SK-N-SH treated with all-trans-retinoic acid at 6 μM for 48 hours (cell line): ENCODE data around the gene DENND4B.

Source experiments
- ATAC-seq: fragments of 200-7000 bp; cut with Tn5 transposase; 3 replicates; pipeline ENCODE4 v1.9.1; 2020; ENCODE audit warnings: mild to moderate bottlenecking, moderate library complexity
- BACH2 ChIP-seq: fragments of 250-450 bp; sonication (Bioruptor Pico); IDR thresholded peaks from 2 replicates; pipeline ENCODE4 v1.9.0; 2021; ENCODE audit warnings: mild to moderate bottlenecking, borderline replicate concordance
- CREB5 ChIP-seq: fragments of 250-450 bp; sonication (Bioruptor Pico); IDR thresholded peaks from 2 replicates; pipeline ENCODE4 v1.5.1; 2020; ENCODE audit warnings: low read depth, mild to moderate bottlenecking, moderate library complexity
- CSDC2 ChIP-seq: fragments of 250-450 bp; sonication (Bioruptor Pico); IDR thresholded peaks from 2 replicates; pipeline ENCODE4 v1.5.0; 2020; ENCODE audit warnings: mild to moderate bottlenecking, moderate library complexity
- CSRNP3 ChIP-seq: fragments of 250-450 bp; sonication (Bioruptor Pico); IDR thresholded peaks from 2 replicates; pipeline ENCODE4 v1.5.1; 2021; ENCODE audit warnings: mild to moderate bottlenecking, moderate library complexity
- ESRRG ChIP-seq: fragments of 250-450 bp; sonication (Bioruptor Pico); IDR thresholded peaks from 2 replicates; pipeline ENCODE4 v1.6.1; 2021; ENCODE audit warnings: mild to moderate bottlenecking
- GLIS3 ChIP-seq: fragments of 250-450 bp; sonication (Bioruptor Pico); IDR thresholded peaks from 2 replicates; pipeline ENCODE4 v1.5.0; 2020; ENCODE audit warnings: mild to moderate bottlenecking, moderate library complexity
- ISL1 ChIP-seq: fragments of 250-450 bp; sonication (Bioruptor Pico); IDR thresholded peaks from 2 replicates; pipeline ENCODE4 v2.1.2; 2022; ENCODE audit warnings: mild to moderate bottlenecking, moderate library complexity
- OSR1 ChIP-seq: fragments of 250-450 bp; sonication (Bioruptor Pico); IDR thresholded peaks from 2 replicates; pipeline ENCODE4 v1.8.0; 2022; ENCODE audit warnings: moderate library complexity, mild to moderate bottlenecking, inconsistent platforms
- PATZ1 ChIP-seq: fragments of 250-450 bp; sonication (Bioruptor Pico); IDR thresholded peaks from 2 replicates; pipeline ENCODE4 v1.8.0; 2020; ENCODE audit warnings: mild to moderate bottlenecking, moderate library complexity, borderline replicate concordance
- POU6F1 ChIP-seq: fragments of 250-450 bp; sonication (Bioruptor Pico); IDR thresholded peaks from 2 replicates; pipeline ENCODE4 v1.8.0; 2021; ENCODE audit warnings: low read depth, mild to moderate bottlenecking, moderate library complexity, borderline replicate concordance
- PPARA ChIP-seq: fragments of 250-450 bp; sonication (Bioruptor Pico); IDR thresholded peaks from 2 replicates; pipeline ENCODE4 v1.5.0; 2020; ENCODE audit warnings: mild to moderate bottlenecking, borderline replicate concordance
- RARB ChIP-seq: fragments of 250-450 bp; sonication (Bioruptor Pico); IDR thresholded peaks from 2 replicates; pipeline ENCODE4 v1.8.0; 2021; ENCODE audit warnings: mild to moderate bottlenecking, moderate library complexity
- SNAI2 ChIP-seq: fragments of 250-450 bp; sonication (Bioruptor Pico); IDR thresholded peaks from 2 replicates; pipeline ENCODE4 v1.5.0; 2020; ENCODE audit warnings: mild to moderate bottlenecking, moderate library complexity
- TCF4 ChIP-seq: fragments of 250-450 bp; sonication (Bioruptor Pico); IDR thresholded peaks from 2 replicates; pipeline ENCODE4 v1.8.0; 2021; ENCODE audit warnings: mild to moderate bottlenecking, moderate library complexity, borderline replicate concordance
- TOX ChIP-seq: fragments of 250-450 bp; sonication (Bioruptor Pico); IDR thresholded peaks from 2 replicates; pipeline ENCODE4 v1.8.0; 2021; ENCODE audit warnings: mild to moderate bottlenecking, moderate library complexity, borderline replicate concordance
- TSHZ2 ChIP-seq: fragments of 250-450 bp; sonication (Bioruptor Pico); IDR thresholded peaks from 2 replicates; pipeline ENCODE4 v1.5.0; 2020; ENCODE audit warnings: mild to moderate bottlenecking, moderate library complexity
- ZC3H10 ChIP-seq: fragments of 250-450 bp; sonication (Bioruptor Pico); IDR thresholded peaks from 2 replicates; pipeline ENCODE4 v1.5.1; 2021; ENCODE audit warnings: mild to moderate bottlenecking, moderate library complexity
- ZFP3 ChIP-seq: fragments of 250-450 bp; sonication (Bioruptor Pico); IDR thresholded peaks from 2 replicates; pipeline ENCODE4 v1.5.0; 2020; ENCODE audit warnings: mild to moderate bottlenecking, moderate library complexity
- ZFP30 ChIP-seq: fragments of 450-650 bp; formaldehyde crosslinking; IDR thresholded peaks from 2 replicates; pipeline ENCODE4 v1.5.0; 2022; ENCODE audit warnings: mild to moderate bottlenecking, moderate library complexity
- ZNF70 ChIP-seq: fragments of 450-650 bp; formaldehyde crosslinking; IDR thresholded peaks from 2 replicates; pipeline ENCODE4 v1.5.0; 2020; ENCODE audit warnings: mild to moderate bottlenecking, moderate library complexity
- ZNF8 ChIP-seq: fragments of 450-650 bp; formaldehyde crosslinking; IDR thresholded peaks from 2 replicates; pipeline ENCODE4 v1.5.0; 2020; ENCODE audit warnings: mild to moderate bottlenecking, moderate library complexity

Gene DENND4B

GRCh38 chr1:153977250-153978240 is 31.0 kb upstream of the DENND4B start, which contains the start of gene JTB:
JTB (minus strand) TSS chr1:153977674; CDS start chr1:153977252, 422 bp downstream.
- peak; percentile 97 for ATAC-seq
- TF ChIP-seq TSHZ2 (no peak), ZFP3 (CRISPR knock-in tag) (no peak), TOX (CRISPR knock-in tag) (no peak), ZNF70 (no peak), ZFP30 (CRISPR knock-in tag) (no peak), TCF4 (CRISPR knock-in tag) (no peak), GLIS3 (no peak), CSDC2 (CRISPR knock-in tag) (no peak), ISL1 (CRISPR knock-in tag) (no peak), CSRNP3 (CRISPR knock-in tag) (no peak), PATZ1 (no peak), ESRRG (no peak)

GRCh38 chr1:153976819-153977249 is 30.3 kb upstream of the DENND4B start:
- peak; percentile 23 for ATAC-seq
- TF ChIP-seq OSR1 (CRISPR knock-in tag) (no peak), ZFP30 (CRISPR knock-in tag) (no peak), ZC3H10 (CRISPR knock-in tag) (no peak), CREB5 (no peak), ZFP3 (CRISPR knock-in tag) (no peak), POU6F1 (CRISPR knock-in tag) (no peak), ZNF70 (no peak), ZNF8 (no peak), TOX (CRISPR knock-in tag) (no peak)
- TF ChIP-seq, all 23 proteins: peak for 0

- no peak for ATAC-seq
- TF ChIP-seq TCF4 (CRISPR knock-in tag) (no peak), ISL1 (CRISPR knock-in tag) (no peak), BACH2 (CRISPR knock-in tag) (no peak), RARB (CRISPR knock-in tag) (no peak), CREB5 (no peak), ZFP30 (CRISPR knock-in tag) (no peak), SNAI2 (no peak), OSR1 (CRISPR knock-in tag) (no peak), PPARA (CRISPR knock-in tag) (no peak), CSDC2 (CRISPR knock-in tag) (no peak), PATZ1 (no peak), CSRNP3 (CRISPR knock-in tag) (no peak), ZC3H10 (CRISPR knock-in tag) (no peak), ZNF70 (no peak)
Observed at GRCh38 chr1:153973525-153973924, 27.0 kb upstream of the DENND4B start.
